ENCODE measurements around the gene ILF3.

ILF3 gene

DNA sequence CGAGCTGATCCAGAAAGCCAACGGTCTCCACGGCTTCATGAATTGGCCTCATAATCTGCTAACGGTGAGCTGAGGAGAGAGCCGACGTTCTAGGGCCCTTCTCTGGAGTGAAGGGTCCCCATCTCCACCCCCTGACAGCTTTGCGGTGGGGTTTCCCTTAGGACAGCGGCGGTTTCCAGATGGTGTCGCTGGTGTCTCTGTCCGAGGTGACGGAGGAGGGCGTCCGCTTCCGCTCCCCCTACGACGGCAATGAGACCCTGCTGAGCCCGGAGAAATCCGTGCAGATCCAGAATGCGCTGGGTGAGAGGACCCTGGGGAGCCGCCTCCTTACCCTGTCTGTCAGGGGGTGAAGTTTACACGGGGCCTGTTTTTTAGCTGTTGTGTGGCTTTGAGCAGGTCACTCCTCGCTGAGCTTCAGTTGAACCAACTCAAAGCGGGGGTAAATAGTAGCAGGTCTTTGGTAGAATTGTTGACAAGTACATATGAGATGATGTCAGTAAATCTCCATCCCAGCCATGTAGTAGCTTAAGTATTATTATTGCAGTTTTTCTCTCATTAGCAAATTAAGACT lies 47.9 kb downstream of the ILF3 start:
- DNase-seq = no peak

DNA sequence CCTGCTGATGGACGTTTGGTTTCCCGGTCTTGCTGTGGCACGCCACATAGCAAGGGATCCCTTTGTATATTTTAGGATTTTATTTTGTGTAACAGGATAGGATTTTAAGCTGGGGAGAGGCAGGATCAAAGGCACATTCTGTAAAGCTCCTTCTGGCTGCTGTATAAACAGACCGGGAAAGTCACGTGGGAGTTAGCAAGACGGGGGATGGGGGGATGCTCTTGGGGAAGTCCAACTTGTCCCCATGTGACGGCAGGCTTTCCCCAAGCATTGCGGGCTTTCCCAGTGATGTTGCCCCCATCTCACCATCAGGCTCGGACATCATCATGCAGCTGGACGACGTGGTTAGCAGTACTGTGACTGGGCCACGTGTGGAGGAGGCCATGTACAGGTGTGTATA lies 52.8 kb downstream of the ILF3 start:
- no peak for DNase-seq

DNA sequence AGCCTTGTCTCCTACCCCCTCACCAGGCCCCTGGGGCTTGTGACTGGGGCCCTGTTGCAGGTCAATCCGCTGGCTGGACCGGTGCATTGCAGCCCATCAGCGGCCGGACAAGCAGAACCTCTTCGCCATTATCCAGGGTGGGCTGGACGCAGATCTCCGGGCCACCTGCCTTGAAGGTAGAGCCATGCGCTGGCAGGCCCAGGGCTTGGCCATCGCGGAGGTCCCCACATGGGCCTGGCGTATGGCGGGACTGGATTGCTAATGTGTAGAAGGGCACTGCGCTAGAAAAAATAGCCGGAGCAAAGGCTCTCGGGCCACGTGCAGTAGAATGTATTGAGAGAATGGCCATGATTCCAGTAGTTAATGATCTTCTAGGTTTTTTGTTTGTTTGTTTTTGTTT lies 53.3 kb downstream of the ILF3 start:
- DNase-seq = no peak

DNA sequence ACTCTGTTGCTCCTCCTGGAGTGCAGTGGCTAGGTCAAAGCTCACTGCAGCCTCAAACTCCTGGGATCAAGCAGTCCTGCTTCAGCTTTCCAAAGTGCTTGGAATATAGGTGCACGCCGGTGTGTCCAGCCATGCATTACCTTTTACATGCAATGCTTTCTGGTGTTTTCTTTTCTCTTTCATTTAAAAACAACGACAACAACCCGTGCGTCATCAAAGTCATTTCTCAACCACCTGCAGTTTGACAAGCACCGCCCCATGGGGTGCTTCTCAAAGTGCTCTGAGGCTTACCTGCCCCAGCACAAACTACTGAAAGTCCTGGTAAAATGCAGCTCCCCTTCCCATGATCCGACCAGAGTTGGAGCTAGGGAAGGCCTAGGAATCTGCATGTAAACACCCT lies 54.1 kb downstream of the ILF3 start:
- no peak for DNase-seq

DNA sequence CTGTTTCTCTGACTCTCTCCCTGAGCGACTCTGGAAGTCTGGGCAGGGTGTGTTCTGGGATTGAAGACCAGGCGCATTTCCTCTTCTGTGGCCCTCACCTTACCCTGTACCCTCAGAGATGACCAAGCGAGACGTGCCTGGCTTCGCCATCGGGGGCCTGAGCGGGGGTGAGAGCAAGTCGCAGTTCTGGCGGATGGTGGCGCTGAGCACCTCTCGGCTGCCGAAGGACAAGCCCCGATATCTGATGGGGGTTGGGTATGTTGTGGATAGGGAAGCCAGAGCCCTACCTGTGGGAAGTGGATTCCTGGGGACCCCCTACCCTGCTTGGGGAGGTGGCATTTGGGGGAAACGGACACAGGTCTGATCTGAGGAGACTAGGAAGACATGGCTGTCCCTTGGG lies 57.9 kb downstream of the ILF3 start:
- DNase-seq = no peak

DNA sequence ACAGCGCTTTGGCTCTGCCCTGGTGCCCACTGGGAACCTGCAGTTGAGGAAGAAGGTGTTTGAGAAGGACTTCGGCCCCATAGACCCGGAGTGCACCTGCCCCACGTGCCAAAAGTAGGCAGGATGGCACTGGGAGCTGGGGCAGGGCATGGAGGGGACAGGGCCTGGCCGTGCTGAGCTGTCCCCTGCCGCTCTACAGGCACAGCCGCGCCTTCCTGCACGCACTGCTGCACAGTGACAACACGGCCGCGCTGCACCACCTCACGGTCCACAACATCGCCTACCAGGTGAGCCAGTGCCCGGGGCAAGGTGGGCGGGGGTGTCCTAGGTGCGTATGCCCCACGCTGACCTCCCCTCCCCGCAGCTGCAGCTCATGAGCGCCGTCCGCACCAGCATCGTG lies 58.6 kb downstream of the ILF3 start:
- no peak for DNase-seq

DNA sequence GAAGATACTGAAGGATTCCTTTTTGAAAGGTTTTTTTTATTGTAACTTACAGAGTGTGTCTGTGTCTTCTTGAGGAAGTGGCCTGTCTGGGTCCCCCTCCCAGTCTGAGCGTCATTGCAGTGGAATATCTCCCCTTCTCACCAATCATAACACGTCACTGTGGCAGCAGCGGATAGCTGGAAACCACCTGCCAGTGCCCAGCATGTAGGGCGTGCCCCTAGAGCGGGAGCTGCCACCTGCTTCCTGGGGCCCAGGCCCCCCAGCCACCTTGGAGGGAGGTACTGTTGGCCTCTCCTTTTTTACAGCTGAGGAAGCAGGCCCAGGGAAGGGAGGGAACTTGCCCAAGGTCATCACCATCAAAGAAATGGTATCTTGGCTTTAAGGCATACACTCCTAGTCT lies 59.2 kb downstream of the ILF3 start:
- no peak for DNase-seq

DNA sequence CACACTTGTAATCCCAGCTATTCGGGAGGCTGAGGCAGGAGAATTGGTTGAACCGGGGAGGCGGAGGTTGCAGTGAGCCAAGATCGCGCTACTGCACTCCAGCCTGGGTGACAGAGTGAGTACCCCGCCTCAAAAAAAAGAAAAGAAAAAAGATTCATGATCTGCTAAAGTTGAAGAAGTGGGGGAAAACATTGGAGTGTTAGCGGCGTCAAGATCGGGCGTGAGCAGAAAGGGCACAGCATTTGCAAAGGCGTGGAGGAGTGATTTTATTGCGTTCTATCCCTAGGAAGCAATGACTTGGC lies 62.9 kb downstream of the ILF3 start:
- DNase-seq = no peak

DNA sequence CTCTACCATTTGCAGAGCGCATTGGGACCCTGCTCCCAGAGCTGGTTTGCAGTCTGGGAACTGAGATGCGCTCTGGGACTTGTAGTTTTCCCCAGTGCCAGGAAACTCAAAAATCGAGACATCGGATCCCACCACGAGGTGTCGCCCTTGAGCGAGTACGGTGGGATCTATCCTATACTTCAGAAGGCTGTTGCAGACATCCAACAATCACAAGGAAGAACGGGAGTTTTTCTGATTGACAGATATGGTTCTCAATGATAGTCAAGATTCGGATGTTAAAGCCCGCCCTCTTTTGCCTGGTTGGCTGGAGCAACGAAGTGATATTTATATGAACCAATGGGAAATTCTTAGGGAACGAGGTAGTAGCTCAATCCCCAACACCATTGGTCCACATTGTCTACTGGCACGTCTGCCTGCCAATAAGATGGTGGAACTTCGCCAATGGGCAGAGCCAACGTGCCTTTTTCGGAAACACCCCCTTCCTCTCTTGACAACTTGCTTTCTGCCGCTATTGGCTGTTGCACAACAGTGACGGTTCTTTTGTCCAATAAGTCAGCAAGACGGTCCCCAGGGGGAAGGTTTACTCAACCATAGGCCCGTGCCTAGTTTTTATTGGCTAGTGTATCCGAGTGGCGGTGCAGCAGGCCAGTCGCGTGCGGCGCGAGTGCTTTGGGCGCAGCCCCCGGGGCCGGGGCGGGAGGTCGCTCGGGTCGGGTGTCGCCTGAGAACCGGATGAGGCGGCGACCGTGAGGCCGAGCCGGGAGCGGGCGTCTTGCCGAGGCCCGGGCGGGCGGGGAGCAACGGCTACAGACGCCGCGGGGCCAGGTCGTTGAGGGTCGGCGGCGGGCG lies 63.4 kb downstream of the ILF3 start, which contains the start of gene DNM2:
TSS of gene DNM2 (plus strand) at position 724 of the 849 bp plus-strand sequence. CDS start 164 bp downstream, outside the sequence.
- peak; percentile 96 for DNase-seq

DNA sequence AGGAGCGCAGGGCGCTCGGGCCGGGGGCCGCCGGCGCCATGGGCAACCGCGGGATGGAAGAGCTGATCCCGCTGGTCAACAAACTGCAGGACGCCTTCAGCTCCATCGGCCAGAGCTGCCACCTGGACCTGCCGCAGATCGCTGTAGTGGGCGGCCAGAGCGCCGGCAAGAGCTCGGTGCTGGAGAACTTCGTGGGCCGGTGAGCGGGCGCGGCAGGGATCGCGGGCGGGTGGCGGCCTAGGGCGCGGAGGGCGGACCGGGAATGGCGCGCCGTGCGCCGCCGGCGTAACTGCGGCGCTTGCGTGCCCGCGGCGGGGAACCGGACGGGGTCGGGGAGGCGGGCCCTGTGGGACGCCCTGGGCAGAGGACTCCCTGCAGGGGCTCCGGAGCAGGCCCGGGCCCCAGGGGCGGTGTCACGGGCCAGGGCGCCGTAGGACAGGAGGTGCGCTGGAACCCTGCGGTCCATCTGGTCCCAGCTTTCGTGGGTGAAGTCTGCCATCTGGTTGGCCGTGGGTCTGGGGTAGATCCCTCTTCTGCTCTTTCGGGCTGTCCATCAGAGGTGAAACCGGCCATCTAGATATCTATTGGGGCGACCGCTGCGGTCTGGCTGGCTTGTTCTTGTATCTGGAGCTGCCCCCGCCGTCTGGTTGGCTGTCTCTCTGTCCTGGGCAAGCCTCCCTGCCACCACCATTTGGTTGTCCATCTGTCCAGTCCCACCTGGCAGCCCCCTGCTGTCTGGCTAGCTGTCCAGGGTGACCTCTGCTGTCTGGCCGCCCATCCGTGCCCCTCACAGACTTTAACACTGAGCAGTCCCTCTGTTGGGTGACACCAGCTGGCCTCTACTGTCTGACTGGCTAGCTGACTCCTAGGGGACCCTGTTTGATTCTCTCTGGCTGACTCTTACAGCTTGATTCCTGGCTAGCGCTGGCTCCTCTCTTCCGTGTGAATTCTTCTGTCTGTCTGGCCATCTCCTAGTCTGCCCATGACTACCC lies 64.4 kb downstream of the ILF3 start:
- DNase-seq = peak; percentile 57

DNA sequence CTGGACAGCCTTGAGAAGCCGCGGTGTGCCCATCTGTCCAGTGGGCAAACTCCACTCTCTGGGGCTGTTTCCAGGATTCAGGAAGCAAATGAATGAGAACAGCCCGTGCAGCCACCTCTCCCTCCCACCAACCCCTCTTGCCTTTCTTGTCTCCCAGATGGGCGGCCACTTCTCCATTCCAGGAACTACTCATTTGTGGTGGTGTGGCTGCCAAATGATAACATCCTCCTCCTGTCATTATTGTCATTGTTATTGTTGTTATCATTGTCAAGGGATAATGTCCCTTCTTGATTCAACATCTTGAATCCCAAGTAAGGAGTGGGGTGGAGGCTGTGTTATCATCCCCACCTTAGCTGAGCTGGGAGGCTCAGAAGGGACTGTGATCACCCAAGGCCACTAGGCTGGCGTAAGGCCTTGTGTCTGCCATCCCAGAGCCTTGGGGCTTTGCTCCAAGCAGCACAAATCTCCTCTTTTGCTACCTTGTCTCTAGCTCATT lies 65.4 kb downstream of the ILF3 start:
- no peak for DNase-seq

DNA sequence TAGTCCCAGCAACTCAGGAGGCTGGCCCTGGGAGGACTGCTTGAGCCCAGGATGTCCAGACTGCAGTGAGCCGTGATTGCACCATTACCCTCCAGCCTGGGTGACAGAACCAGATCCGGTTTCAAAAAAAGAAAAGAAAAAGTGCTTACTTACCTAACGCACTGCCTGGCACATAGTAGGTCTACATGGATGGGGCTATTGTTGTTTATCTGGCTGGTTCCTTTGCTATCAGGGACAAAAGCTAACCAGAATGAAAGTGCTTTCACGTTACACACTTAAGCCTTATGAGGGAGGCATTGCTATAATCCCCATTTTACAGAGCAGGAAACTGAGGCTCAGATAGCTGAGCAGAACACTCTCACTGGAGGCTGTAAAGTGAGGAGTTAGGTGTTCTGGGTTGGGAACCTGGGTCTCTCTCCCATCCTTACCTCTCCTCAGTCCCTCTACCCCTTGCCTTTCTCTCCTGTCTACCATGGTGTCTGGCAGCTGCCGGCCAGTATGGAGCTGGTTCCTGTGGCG lies 66.5 kb downstream of the ILF3 start:
- DNase-seq = no peak

DNA sequence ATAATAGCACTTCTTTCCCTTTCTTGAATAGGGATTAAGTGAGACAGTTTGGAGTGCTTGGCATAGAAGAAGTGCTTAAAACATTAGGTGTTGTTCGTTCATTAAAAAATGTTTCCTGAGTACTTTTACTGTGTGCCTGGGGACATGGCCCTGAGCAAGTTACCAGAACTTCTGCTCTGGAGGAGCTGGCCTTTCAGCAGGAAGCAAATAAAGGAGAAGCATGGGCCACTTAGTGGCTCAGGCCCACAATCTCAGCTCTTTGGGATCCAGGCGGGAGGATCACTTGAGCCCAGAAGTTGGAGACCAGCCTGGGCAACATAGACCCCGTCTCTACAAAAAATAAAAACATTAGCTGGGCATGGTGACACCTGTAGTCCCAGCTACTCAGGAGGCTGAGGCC lies 69.4 kb downstream of the ILF3 start:
- no peak for DNase-seq

DNA sequence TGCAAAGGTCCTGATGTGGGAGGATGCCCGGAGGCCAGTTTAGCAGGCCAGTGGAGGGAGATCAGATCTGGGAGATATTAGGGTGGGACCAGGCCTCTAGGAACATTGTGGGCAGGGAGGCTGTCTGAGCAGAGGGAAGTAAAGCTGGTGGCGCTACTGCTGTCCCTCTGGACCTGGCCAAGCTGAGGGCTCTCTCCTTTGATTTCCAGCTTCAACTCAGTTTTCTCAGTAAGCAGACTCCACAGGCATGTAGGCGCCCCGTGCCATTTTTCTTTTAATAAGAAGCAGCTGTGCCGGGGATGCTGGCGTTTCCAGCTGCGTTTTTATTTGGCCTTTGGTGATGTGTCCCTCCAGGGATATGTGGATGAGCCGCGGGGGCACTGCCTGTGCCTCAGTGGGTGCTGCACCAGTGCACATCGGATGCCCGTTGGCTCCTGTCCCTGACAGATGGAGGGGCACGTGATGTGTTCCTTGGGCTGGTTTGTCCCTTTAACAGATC lies 70.5 kb downstream of the ILF3 start:
- DNase-seq = no peak

DNA sequence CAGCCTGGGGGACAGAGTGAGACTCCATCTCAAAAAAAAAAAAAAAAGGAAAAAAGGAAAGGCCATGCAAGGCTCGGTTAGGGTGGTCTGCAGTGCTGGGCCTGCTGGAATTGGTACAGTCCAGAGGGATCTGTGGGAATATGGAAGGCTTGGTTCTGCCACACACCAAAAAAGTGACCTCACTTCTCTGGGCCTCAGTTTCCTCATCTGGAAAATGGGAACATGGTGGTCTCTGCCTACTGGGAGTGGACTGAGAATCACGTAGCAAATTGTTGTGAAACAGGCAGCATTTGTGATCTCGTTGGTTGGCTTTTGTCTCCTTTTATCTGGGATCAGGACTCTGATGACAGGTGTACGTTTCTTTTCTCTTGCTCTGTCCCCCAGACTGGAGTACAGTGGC lies 71.3 kb downstream of the ILF3 start:
- no peak for DNase-seq

DNA sequence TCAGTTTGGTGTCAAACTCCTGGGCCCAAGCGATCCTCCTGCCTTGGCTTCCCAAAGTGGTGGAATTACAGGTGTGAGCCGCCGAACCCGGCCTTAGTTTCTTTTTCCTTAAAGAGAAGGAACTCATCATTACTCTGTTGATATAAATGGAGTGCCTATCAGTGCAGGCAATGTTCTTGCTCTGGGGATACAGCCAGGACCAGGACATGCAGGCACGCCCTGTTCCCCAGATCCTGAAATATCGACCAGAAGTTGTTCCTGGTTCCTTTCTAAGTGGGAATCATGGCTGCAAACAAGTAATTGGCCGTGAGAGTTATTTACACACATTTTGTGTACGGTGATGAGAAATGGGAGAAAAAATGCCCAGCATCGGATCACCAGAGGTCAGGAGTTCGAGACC lies 72.1 kb downstream of the ILF3 start:
- no peak for DNase-seq

DNA sequence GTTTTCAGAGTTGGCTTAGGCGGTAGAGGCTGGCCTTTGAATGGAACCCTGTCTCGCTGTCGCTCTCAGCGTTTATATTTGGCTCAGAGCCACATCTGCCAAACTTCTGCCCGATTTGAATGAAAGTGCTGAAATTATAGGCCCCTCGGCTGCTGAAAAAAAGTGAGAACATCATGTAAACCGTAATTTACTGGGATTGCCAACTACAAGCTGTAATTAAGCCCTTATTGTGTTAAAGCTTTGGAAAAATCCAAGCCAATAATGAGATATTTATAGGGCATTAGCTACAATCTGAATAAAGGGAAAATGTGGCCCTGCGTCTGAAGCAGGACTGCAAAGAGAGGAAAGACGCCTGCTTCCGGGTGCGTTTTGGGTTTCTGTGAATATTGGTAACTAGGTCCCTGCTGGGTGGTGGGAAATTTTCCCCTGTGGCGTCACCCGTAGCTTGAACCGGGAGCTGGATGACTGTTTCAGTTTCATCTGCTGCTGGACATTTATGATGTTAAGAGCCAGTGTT lies 73.6 kb downstream of the ILF3 start:
- DNase-seq = no peak

DNA sequence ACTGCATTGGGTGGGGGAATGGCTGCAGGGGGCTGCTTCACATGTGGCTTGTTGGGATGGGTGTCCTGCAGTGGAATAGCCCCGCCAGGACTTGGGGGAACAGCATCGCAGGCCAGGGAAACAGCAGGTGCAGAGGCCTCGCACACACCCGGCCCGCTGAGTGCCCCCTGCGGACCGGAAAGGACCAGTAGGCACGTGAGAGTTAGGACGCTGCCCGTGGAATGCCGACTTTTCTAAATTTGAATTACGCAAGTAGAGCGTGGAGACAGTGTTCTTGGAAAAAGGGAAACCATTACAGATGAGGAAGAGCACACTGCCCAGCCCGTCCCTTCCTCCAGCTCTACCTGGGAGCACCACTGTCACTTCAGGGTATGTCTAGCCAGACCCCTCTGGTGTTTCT lies 75.3 kb downstream of the ILF3 start:
- no peak for DNase-seq

DNA sequence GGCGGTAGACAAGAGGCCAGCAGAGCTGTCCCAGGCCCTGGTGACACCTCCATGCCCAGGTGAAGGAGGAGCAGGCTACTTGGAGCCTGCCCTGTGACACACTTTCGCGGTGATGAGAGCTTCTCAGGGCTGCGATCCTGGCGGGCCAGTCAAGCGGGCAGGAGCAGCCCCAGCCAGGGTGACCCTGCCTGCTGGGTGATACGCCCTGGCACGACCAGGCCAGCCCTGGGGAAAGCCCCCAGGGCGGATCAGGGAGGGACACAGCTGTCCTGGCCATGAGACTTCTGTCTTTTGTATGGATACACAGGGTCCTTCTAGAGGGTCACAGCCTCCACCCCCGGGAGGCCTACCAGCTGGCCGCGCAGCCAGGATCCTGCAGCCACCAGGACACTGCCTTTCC lies 76.8 kb downstream of the ILF3 start:
- no peak for DNase-seq

DNA sequence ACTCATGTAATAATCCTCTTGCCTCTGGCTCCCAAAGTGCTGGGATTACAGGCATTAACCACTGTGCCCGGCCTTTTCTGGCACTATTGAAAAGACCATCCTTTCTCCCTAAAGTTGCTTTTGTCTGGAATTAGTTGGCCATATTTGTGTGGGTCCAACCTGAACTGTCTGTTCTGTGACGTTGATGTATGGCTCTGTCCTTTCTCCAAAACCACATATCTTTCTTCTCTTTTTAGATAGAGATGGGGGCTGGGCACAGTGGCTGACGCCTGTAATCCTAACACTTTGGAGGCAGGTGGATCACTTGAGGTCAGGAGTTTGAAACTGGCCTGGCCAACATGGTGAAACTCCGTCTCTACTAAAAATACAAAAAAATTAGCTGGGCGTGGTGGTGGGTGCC lies 81.6 kb downstream of the ILF3 start:
- DNase-seq = no peak

DNA sequence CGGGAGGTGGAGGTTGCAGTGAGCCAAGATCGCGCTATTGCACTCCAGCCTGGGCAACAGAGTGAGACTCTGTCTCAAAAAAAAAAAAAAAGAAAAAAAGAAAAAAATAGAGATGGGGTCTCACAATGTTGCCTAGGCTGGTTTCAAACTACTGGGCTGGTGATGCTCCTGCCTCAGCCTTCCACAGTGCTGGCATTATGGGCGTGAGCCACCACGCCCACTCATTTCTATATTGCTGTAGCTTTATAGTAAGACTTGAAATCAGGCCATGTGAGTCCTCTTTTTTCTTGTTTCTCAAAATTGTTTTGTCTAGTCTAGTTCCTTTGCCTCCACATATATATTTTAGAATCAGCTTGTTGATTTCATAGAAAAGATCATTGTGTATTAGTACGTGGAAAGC lies 82.0 kb downstream of the ILF3 start:
- no peak for DNase-seq

DNA sequence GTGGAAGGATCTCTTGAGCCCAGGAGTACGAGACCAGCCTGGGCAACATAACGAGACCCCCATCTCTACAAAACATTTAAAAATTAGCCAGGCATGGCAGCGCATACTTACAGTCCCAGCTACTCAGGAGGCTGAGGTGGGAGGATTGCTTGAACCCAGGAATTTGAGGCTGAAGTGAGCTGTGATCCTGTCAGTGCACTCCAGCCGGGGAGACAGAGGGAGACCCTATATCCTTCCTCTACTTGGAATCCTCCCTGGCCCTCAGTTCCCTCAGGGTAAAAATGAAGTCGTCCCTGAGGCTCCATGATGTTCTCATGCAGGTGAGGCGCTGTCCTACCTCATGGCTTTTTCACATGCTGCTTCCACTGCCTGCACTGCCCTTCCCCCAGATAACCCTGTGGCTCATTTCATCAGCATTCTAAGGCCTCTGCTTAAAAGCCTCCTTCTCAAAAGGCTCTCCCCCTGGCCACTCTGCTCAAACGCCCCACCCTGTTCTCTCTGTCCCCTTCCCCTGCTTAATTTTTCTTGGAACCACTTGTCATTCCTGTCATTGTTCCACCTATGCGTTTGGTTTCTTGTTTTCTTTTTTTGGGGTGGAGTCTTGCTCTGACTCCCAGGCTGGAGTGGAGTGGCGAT lies 82.9 kb downstream of the ILF3 start:
- DNase-seq = no peak
